ENCODE results near the gene GLUD1.

Gene GLUD1

DNA sequence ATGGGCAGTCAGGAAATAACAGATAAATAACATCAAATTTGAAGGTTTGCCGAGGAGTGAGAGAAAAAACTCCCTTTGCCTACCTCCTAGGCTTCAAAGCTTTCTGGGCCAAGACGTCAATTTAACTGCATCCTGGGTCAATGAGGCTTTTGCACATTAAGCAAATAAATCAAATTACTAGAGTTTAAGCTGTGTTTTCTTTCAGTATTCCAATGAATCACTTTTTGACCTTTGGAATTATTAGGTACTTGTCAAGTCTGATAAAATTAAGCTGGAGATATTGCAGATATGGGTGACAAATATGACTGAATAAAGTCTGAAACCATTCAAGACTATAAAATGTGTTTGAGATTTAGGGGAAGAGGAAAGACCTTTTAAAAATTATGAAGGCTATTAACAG is 22.2 kb downstream of the GLUD1 start:
- H3K4me3 ChIP-seq, result no peak overlapping the region
- no peak for DNase-seq (ENCODE audit: low spot score)
- no peak overlapping the region for H3K27ac ChIP-seq
- TF ChIP-seq, protein P1, sequence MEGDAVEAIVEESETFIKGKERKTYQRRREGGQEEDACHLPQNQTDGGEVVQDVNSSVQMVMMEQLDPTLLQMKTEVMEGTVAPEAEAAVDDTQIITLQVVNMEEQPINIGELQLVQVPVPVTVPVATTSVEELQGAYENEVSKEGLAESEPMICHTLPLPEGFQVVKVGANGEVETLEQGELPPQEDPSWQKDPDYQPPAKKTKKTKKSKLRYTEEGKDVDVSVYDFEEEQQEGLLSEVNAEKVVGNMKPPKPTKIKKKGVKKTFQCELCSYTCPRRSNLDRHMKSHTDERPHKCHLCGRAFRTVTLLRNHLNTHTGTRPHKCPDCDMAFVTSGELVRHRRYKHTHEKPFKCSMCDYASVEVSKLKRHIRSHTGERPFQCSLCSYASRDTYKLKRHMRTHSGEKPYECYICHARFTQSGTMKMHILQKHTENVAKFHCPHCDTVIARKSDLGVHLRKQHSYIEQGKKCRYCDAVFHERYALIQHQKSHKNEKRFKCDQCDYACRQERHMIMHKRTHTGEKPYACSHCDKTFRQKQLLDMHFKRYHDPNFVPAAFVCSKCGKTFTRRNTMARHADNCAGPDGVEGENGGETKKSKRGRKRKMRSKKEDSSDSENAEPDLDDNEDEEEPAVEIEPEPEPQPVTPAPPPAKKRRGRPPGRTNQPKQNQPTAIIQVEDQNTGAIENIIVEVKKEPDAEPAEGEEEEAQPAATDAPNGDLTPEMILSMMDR (IDR thresholded peaks at IDR 0.05), result no peak

DNA sequence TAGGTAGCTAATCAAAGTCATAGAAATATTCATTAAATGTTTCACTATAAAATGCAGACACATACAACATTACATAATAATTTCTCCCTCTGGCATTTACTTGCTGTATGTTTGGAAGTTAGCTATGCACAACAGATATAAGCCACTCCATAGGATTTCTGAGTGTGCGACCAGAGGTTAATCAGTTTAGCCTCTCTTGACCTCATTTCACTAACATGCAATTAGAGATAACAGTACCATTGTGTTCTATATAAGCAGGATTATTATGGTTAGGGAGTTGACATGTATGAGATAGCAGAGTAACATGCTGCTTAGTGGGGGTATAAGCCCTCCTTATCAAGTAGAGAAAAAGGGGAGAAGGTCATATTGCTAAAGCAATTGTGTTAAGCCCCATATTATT is 26.4 kb downstream of the GLUD1 start:
- DNase-seq (ENCODE audit: low spot score), result no peak
- TF ChIP-seq, protein P1 (IDR thresholded peaks at IDR 0.05), result no peak
- H3K4me3 ChIP-seq, result no peak overlapping the region
- no peak overlapping the region for H3K27ac ChIP-seq

- Histone ChIP-seq H3K27ac (no peak overlapping the region), H3K4me3 (no peak overlapping the region)
- no peak for DNase-seq (ENCODE audit: low spot score)
- TF ChIP-seq, protein P1 (IDR thresholded peaks at IDR 0.05), result no peak
Observed at GRCh38 chr10:87066865-87067264, 27.8 kb downstream of the GLUD1 start.

DNA sequence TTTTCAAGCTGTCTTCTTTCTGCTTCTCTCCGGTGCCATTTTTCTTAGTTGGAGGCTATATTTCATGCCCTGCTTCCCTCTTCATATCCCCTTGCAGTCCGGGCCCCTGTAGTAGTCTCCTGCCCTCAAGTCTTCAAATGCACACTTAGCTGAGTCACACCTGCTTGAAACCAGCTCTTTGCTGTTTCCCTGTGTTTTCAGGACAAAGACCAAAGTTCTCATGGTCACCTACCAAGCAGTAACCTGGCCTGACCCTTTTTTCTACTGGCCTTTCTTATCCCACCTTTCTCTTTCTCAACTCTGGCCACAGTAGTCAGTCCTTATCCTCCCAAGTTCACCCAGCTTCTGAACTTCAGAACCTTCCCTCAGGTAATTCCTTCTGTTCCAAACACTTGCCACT is 28.5 kb downstream of the GLUD1 start:
- Histone ChIP-seq H3K27ac (no peak overlapping the region), H3K4me3 (no peak overlapping the region)
- TF ChIP-seq, protein P1 (IDR thresholded peaks at IDR 0.05), result no peak
- DNase-seq (ENCODE audit: low spot score), result no peak

DNA sequence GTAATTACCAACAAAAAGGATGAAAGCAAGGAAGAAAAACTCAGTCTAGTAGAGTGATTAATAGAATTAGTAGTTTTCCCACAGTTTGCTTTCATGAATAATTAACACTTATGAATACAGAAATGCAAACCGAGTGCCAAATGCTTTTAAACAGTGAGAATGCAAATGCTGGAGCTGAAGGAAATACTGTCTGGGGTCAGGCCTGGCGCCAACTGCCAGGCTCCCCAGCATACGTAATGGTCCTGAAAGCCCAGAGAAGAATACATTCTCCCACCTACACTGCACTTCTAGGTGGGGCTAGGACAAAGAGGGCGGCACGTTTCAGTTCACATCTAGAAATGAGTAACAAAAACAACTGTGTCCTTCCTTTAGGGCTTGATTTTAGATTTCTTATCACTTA is 30.0 kb downstream of the GLUD1 start:
- no peak for DNase-seq (ENCODE audit: low spot score)
- TF ChIP-seq, protein P1 (IDR thresholded peaks at IDR 0.05), result no peak
- H3K4me3 ChIP-seq, result no peak overlapping the region
- H3K27ac ChIP-seq, result no peak overlapping the region

DNA sequence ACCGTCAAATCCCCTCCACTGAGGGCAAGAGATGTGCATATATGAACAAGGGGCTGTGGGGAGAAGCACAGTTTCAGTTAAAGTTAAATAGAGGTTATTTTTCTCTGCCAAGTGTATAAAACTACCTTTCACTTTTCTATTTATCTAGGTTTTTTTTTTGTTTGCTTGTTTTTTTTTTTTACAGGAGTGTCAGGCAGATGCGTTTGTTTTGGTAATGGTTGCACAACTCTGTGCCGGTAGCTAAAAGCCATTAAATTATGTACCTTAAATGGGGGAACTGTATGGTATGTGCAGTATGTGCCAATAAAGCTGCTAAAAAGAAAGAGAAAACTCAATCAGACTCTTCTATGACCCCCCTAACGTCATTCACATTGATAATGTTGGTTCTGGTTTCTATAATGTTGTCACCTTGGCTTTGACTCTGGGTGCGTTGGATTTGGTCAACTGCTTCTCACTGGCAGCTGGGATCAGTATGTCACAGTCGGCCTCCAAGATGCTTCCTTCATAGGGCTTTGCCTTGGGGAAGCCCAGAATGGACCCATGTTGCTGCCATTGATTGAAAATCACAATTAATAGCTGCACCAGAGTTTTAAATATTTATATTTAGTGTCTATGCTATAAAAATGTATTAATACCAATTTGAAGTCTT is 34.2 kb downstream of the GLUD1 start:
- DNase-seq (ENCODE audit: low spot score), result no peak
- Histone ChIP-seq H3K27ac (no peak overlapping the region), H3K4me3 (no peak overlapping the region)
- TF ChIP-seq, protein P1 (IDR thresholded peaks at IDR 0.05), result no peak

- TF ChIP-seq, protein P1 (IDR thresholded peaks at IDR 0.05), result no peak
- Histone ChIP-seq H3K27ac (no peak overlapping the region), H3K4me3 (no peak overlapping the region)
- no peak for DNase-seq (ENCODE audit: low spot score)
Observed at GRCh38 chr10:87059401-87059800, 35.2 kb downstream of the GLUD1 start.
